ENCODE results near the gene CRYGB. TPM values are rescaled to one million over a fixed set of nuclear protein-coding genes. Genes with fewer than 3 reads are reported as not detected.

CRYGB gene
- polyA plus RNA-seq, 2 donors, result not detected

DNA sequence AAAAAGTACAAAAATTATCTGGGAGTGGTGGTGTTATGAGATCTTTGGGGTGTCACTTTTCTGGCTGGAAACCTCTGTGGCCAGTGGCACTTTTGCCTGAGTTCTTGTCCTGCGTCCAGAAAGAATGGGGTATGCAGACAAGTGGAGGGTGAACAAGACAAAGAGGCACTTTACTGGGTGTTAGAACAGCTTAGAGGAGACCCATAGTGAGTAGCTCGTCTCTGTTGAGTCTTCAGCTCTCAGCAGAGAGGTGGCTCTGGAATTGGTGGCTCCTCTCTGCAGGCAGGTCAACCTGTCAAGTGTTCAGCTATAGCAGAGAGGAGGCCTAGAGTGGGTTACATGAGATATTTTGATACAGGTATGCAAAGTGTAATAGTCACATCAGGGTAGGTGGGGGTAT, 47.7 kb downstream of the CRYGB start:
- H3K36me3 ChIP-seq (ENCODE audit: control insufficient read depth in 2 of 2, insufficient read depth in 2 of 2, low read length in 1 of 2), result no peaks in the 10 kb centered on the region
- H3K27me3 ChIP-seq (ENCODE audit: control insufficient read depth in 1 of 2, insufficient read depth in 2 of 2, low read length in 2 of 2), result no peaks in the 10 kb centered on the region
- H3K27ac ChIP-seq (ENCODE audit: low read depth in 2 of 2, low read length in 1 of 2), result no peak overlapping the region
- no peak overlapping the region for H3K4me3 ChIP-seq (ENCODE audit: low read depth in 1 of 2, low read length in 2 of 2)
- H3K4me1 ChIP-seq (ENCODE audit: control insufficient read depth in 2 of 2, insufficient read depth in 2 of 2, low read length in 1 of 2), result no peaks in the 10 kb centered on the region
- no peaks in the 10 kb centered on the region for H3K9me3 ChIP-seq (ENCODE audit: control insufficient read depth in 2 of 2, insufficient read depth in 1 of 2, low read depth in 1 of 2, low read length in 1 of 2)
- 72 to 77% methylated on average over 2 of the region's 2 CpGs for WGBS, 2 donors

GRCh38 chr2:208097801-208098200, 48.2 kb downstream of the CRYGB start:
- no peaks in the 10 kb centered on the region for H3K9me3 ChIP-seq (ENCODE audit: control insufficient read depth in 2 of 2, insufficient read depth in 1 of 2, low read depth in 1 of 2, low read length in 1 of 2)
- no peaks in the 10 kb centered on the region for H3K4me1 ChIP-seq (ENCODE audit: control insufficient read depth in 2 of 2, insufficient read depth in 2 of 2, low read length in 1 of 2)
- no peaks in the 10 kb centered on the region for H3K27me3 ChIP-seq (ENCODE audit: control insufficient read depth in 1 of 2, insufficient read depth in 2 of 2, low read length in 2 of 2)
- 77 to 81% methylated on average over 5 of the region's 5 CpGs for WGBS, 2 donors
- no peaks in the 10 kb centered on the region for H3K36me3 ChIP-seq (ENCODE audit: control insufficient read depth in 2 of 2, insufficient read depth in 2 of 2, low read length in 1 of 2)
- no peak overlapping the region for H3K4me3 ChIP-seq (ENCODE audit: low read depth in 1 of 2, low read length in 2 of 2)
- no peak overlapping the region for H3K27ac ChIP-seq (ENCODE audit: low read depth in 2 of 2, low read length in 1 of 2)

- no peak overlapping the region for H3K4me3 ChIP-seq (ENCODE audit: low read depth in 1 of 2, low read length in 2 of 2)
- no peak overlapping the region for H3K27ac ChIP-seq (ENCODE audit: low read depth in 2 of 2, low read length in 1 of 2)
- WGBS, 2 donors, result 56 to 60% methylated on average over 3 of the region's 3 CpGs
- no peaks in the 10 kb centered on the region for H3K9me3 ChIP-seq (ENCODE audit: control insufficient read depth in 2 of 2, insufficient read depth in 1 of 2, low read depth in 1 of 2, low read length in 1 of 2)
- H3K27me3 ChIP-seq (ENCODE audit: control insufficient read depth in 1 of 2, insufficient read depth in 2 of 2, low read length in 2 of 2), result no peaks in the 10 kb centered on the region
- no peaks in the 10 kb centered on the region for H3K36me3 ChIP-seq (ENCODE audit: control insufficient read depth in 2 of 2, insufficient read depth in 2 of 2, low read length in 1 of 2)
- no peaks in the 10 kb centered on the region for H3K4me1 ChIP-seq (ENCODE audit: control insufficient read depth in 2 of 2, insufficient read depth in 2 of 2, low read length in 1 of 2)
Measured at GRCh38 chr2:208097313-208097712, 48.6 kb downstream of the CRYGB start.

DNA sequence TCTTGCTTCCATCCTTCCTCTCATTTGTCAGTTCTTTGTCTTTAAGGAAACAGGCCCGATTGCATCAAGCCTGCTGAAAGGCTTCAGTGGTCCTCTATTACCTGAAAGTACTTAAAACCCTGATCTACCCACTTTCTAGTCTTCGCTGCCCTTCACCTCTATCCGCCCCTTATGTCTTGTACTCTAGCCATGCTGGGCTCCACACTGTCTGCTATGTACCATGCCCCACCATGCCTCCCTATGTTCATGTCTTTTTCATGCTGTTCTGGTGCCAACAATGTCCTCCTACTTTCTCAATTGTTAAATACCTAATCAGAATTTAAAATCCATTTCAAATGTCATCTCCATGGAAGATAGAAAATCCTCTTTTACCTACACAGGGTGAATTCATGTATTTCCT, 49.9 kb downstream of the CRYGB start:
- H3K27me3 ChIP-seq (ENCODE audit: control insufficient read depth in 1 of 2, insufficient read depth in 2 of 2, low read length in 2 of 2), result no peaks in the 10 kb centered on the region
- no peak overlapping the region for H3K27ac ChIP-seq (ENCODE audit: low read depth in 2 of 2, low read length in 1 of 2)
- WGBS, 2 donors, result 76 to 88% methylated on average over 3 of the region's 3 CpGs
- H3K4me1 ChIP-seq (ENCODE audit: control insufficient read depth in 2 of 2, insufficient read depth in 2 of 2, low read length in 1 of 2), result no peaks in the 10 kb centered on the region
- no peaks in the 10 kb centered on the region for H3K36me3 ChIP-seq (ENCODE audit: control insufficient read depth in 2 of 2, insufficient read depth in 2 of 2, low read length in 1 of 2)
- no peaks in the 10 kb centered on the region for H3K9me3 ChIP-seq (ENCODE audit: control insufficient read depth in 2 of 2, insufficient read depth in 1 of 2, low read depth in 1 of 2, low read length in 1 of 2)
- H3K4me3 ChIP-seq (ENCODE audit: low read depth in 1 of 2, low read length in 2 of 2), result no peak overlapping the region

- no peaks in the 10 kb centered on the region for H3K4me1 ChIP-seq (ENCODE audit: control insufficient read depth in 2 of 2, insufficient read depth in 2 of 2, low read length in 1 of 2)
- no peak overlapping the region for H3K27ac ChIP-seq (ENCODE audit: low read depth in 2 of 2, low read length in 1 of 2)
- H3K4me3 ChIP-seq (ENCODE audit: low read depth in 1 of 2, low read length in 2 of 2), result no peak overlapping the region
- no peaks in the 10 kb centered on the region for H3K9me3 ChIP-seq (ENCODE audit: control insufficient read depth in 2 of 2, insufficient read depth in 1 of 2, low read depth in 1 of 2, low read length in 1 of 2)
- H3K36me3 ChIP-seq (ENCODE audit: control insufficient read depth in 2 of 2, insufficient read depth in 2 of 2, low read length in 1 of 2), result no peaks in the 10 kb centered on the region
- H3K27me3 ChIP-seq (ENCODE audit: control insufficient read depth in 1 of 2, insufficient read depth in 2 of 2, low read length in 2 of 2), result no peaks in the 10 kb centered on the region
Measured at GRCh38 chr2:208093128-208093527, 52.8 kb downstream of the CRYGB start.

Other genes starting within 250 kb of the CRYGB start
- 1 to 10 TPM; 1.7 to 1.9 TPM for gene PLEKHM3, start 120.6 kb downstream of the CRYGB start, polyA plus RNA-seq
- not detected for gene CRYGD, start 21.6 kb downstream of the CRYGB start, polyA plus RNA-seq
- not detected for gene CRYGC, start 16.3 kb downstream of the CRYGB start, polyA plus RNA-seq
- gene CRYGA, start 17.4 kb upstream of the CRYGB start, polyA plus RNA-seq, result not detected
- gene C2orf80, start 43.9 kb upstream of the CRYGB start, polyA plus RNA-seq, result not detected
- 10 to 100 TPM; 59.6 to 77.4 TPM for gene IDH1, start 108.9 kb upstream of the CRYGB start, polyA plus RNA-seq
- gene PIKFYVE, start 120.1 kb upstream of the CRYGB start, polyA plus RNA-seq, result 1 to 10 TPM; 2.9 to 3.6 TPM